ENCODE results near the gene RPA3.

The RPA3 gene

DNA sequence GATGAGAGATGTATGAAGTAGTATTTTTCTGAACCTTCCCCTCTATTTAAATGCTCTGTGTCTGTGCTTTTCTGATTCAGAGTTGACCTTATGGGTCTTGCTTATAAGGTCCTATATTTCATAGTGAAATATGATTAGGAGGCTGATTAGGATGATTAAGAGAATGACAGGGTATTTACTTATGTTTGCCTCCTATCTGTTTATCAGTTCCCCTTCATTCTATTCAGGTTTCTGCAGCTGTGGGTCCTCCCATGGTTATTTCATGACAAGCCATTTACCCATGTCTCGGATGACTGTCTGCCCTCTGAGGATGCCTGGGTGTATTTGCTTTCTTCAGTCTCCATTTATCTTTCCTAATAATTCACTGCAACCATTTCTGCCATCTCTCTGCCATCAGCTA lies 16.9 kb downstream of the RPA3 start:
- no peaks in the 10 kb centered on the region for H3K36me3 ChIP-seq (replicated peaks in 1 of 2; ENCODE audit: control insufficient read depth in 2 of 2, insufficient read depth in 2 of 2, low read length in 2 of 2)
- H3K18ac ChIP-seq (ENCODE audit: low read length), result no peak overlapping the region
- H3K4me1 ChIP-seq (ENCODE audit: control insufficient read depth in 2 of 2, insufficient read depth in 1 of 2, low read depth in 1 of 2, low read length in 2 of 2), result peaks cover 0 to 5% of the 10 kb centered on the region in 2 donors
- no peak overlapping the region for H3K27ac ChIP-seq (replicated peaks; ENCODE audit: low read length)
- no peak overlapping the region for H2BK12ac ChIP-seq (ENCODE audit: low read length)
- H3K27me3 ChIP-seq (ENCODE audit: control insufficient read depth in 3 of 3, insufficient read depth in 3 of 3, low read depth in 1 of 3, low read length in 3 of 3), result no peaks in the 10 kb centered on the region
- no peak overlapping the region for H3K4me2 ChIP-seq (ENCODE audit: insufficient read depth, low read length, poor library complexity, severe bottlenecking)
- H3K4ac ChIP-seq (ENCODE audit: low read length), result no peak overlapping the region
- no peak overlapping the region for H4K91ac ChIP-seq (ENCODE audit: low read depth, low read length, poor library complexity)
- peaks cover 0 to 3% of the 10 kb centered on the region in 2 donors for H3K9me3 ChIP-seq (replicated peaks in 1 of 2; ENCODE audit: control insufficient read depth in 2 of 2, insufficient read depth in 1 of 2, low read depth in 1 of 2, low read length in 2 of 2)
- H3K9ac ChIP-seq (ENCODE audit: low read depth, low read length, poor library complexity), result no peak overlapping the region
- no peak overlapping the region for H3K4me3 ChIP-seq (ENCODE audit: low read length in 2 of 2)
- H2BK120ac ChIP-seq (ENCODE audit: low read depth, low read length), result no peak overlapping the region
- no peak overlapping the region for H4K8ac ChIP-seq (ENCODE audit: low read depth, low read length)
- WGBS, 2 donors (ENCODE audit: extremely low coverage in 2 of 2, insufficient read length in 2 of 2, insufficient replicate concordance in 1 of 2), result no CpG with 5 or more reads among the region's 1 CpG
- no peak overlapping the region for H3K23ac ChIP-seq (ENCODE audit: low read depth, low read length, poor library complexity)
- no peaks in the 10 kb centered on the region for H3K79me1 ChIP-seq (ENCODE audit: low read depth, low read length)
- no peak overlapping the region for H2AFZ ChIP-seq (ENCODE audit: low read length)
- no peak overlapping the region for H2BK5ac ChIP-seq (ENCODE audit: low read length)
- H3K14ac ChIP-seq (ENCODE audit: low read length), result no peak overlapping the region
- no peak overlapping the region for H2AK5ac ChIP-seq (ENCODE audit: low read depth, low read length)
- DNase-seq (ENCODE audit: low spot score), result no peak
- no peak overlapping the region for H2BK15ac ChIP-seq (ENCODE audit: low read length)

DNA sequence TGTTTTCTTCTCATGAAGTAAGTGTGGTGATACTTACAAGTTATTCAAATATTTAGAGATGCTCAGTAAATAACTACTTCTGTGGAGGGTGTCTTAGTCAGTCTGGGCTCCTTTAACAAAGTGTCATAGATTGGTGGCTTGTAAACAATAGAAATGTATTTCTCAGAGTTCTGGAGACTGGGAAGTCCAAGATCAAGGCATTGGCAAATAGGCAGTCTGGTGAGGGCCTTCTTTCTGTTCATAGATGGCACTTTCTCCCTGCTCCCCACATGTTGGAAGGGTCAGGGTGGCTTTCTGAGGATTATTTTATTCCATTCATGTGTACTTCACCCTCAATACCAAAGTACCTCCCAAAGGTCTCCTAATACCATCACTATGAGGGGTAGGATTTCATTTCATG lies 18.4 kb downstream of the RPA3 start:
- no peak overlapping the region for H3K4me3 ChIP-seq (ENCODE audit: low read length in 2 of 2)

DNA sequence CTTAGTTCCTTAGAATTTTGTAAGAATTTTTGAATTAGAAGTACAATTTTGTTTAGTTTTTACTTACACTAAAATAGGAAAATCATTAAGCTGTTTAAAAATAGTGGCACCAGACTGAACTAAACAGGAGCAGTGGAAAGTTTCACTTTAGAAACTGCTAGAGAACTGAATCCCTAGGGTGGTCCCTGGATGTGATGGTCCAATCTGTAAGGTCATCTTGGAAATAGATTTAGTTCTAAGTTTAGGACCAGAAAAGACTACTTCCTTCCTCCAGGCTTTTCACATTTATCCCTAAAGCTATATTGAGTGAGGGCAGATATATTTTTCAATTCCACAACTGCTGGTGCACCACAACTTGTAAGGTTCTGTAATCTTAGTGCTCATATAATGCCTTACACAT lies 19.0 kb downstream of the RPA3 start:
- Histone ChIP-seq H2BK120ac (ENCODE audit: low read depth, low read length) (no peak overlapping the region), H3K14ac (ENCODE audit: low read length) (no peak overlapping the region), H4K8ac (ENCODE audit: low read depth, low read length) (no peak overlapping the region), H3K4me1 (ENCODE audit: control insufficient read depth in 2 of 2, insufficient read depth in 1 of 2, low read depth in 1 of 2, low read length in 2 of 2) (peaks cover 0 to 4% of the 10 kb centered on the region in 2 donors), H3K4me2 (ENCODE audit: insufficient read depth, low read length, poor library complexity, severe bottlenecking) (no peak overlapping the region), H3K4me3 (ENCODE audit: low read length in 2 of 2) (no peak overlapping the region), H3K9ac (ENCODE audit: low read depth, low read length, poor library complexity) (no peak overlapping the region), H2BK5ac (ENCODE audit: low read length) (no peak overlapping the region), H2BK12ac (ENCODE audit: low read length) (no peak overlapping the region), H3K79me1 (ENCODE audit: low read depth, low read length) (no peaks in the 10 kb centered on the region), H2BK15ac (ENCODE audit: low read length) (no peak overlapping the region), H3K4ac (ENCODE audit: low read length) (no peak overlapping the region), H3K23ac (ENCODE audit: low read depth, low read length, poor library complexity) (no peak overlapping the region), H3K36me3 (replicated peaks in 1 of 2; ENCODE audit: control insufficient read depth in 2 of 2, insufficient read depth in 2 of 2, low read length in 2 of 2) (no peaks in the 10 kb centered on the region), H3K27me3 (ENCODE audit: control insufficient read depth in 3 of 3, insufficient read depth in 3 of 3, low read depth in 1 of 3, low read length in 3 of 3) (no peaks in the 10 kb centered on the region), H3K27ac (replicated peaks; ENCODE audit: low read length) (no peak overlapping the region), H2AFZ (ENCODE audit: low read length) (no peak overlapping the region), H3K18ac (ENCODE audit: low read length) (no peak overlapping the region), H4K91ac (ENCODE audit: low read depth, low read length, poor library complexity) (no peak overlapping the region), H3K9me3 (replicated peaks in 1 of 2; ENCODE audit: control insufficient read depth in 2 of 2, insufficient read depth in 1 of 2, low read depth in 1 of 2, low read length in 2 of 2) (peaks cover 0 to 3% of the 10 kb centered on the region in 2 donors), H2AK5ac (ENCODE audit: low read depth, low read length) (no peak overlapping the region)
- DNase-seq (ENCODE audit: low spot score), result no peak

More for the DNA sequence above, 18.4 kb downstream of the RPA3 start:
- H3K4me2 ChIP-seq (ENCODE audit: insufficient read depth, low read length, poor library complexity, severe bottlenecking), result no peak overlapping the region
- H4K91ac ChIP-seq (ENCODE audit: low read depth, low read length, poor library complexity), result no peak overlapping the region
- no peak overlapping the region for H2AK5ac ChIP-seq (ENCODE audit: low read depth, low read length)
- H3K27ac ChIP-seq (replicated peaks; ENCODE audit: low read length), result no peak overlapping the region
- DNase-seq (ENCODE audit: low spot score), result no peak
- peaks cover 0 to 8% of the 10 kb centered on the region in 2 donors for H3K4me1 ChIP-seq (ENCODE audit: control insufficient read depth in 2 of 2, insufficient read depth in 1 of 2, low read depth in 1 of 2, low read length in 2 of 2)
- no peak overlapping the region for H3K18ac ChIP-seq (ENCODE audit: low read length)
- H2BK120ac ChIP-seq (ENCODE audit: low read depth, low read length), result no peak overlapping the region
- H2BK15ac ChIP-seq (ENCODE audit: low read length), result no peak overlapping the region
- H3K9ac ChIP-seq (ENCODE audit: low read depth, low read length, poor library complexity), result no peak overlapping the region
- no peak overlapping the region for H3K23ac ChIP-seq (ENCODE audit: low read depth, low read length, poor library complexity)
- no peak overlapping the region for H3K14ac ChIP-seq (ENCODE audit: low read length)
- no peak overlapping the region for H2BK5ac ChIP-seq (ENCODE audit: low read length)
- no peaks in the 10 kb centered on the region for H3K27me3 ChIP-seq (ENCODE audit: control insufficient read depth in 3 of 3, insufficient read depth in 3 of 3, low read depth in 1 of 3, low read length in 3 of 3)
- no peak overlapping the region for H2AFZ ChIP-seq (ENCODE audit: low read length)
- no peak overlapping the region for H2BK12ac ChIP-seq (ENCODE audit: low read length)
- H3K9me3 ChIP-seq (replicated peaks in 1 of 2; ENCODE audit: control insufficient read depth in 2 of 2, insufficient read depth in 1 of 2, low read depth in 1 of 2, low read length in 2 of 2), result peaks cover 0 to 3% of the 10 kb centered on the region in 2 donors
- no peak overlapping the region for H3K4ac ChIP-seq (ENCODE audit: low read length)
- no peak overlapping the region for H4K8ac ChIP-seq (ENCODE audit: low read depth, low read length)
- H3K36me3 ChIP-seq (replicated peaks in 1 of 2; ENCODE audit: control insufficient read depth in 2 of 2, insufficient read depth in 2 of 2, low read length in 2 of 2), result no peaks in the 10 kb centered on the region
- no peaks in the 10 kb centered on the region for H3K79me1 ChIP-seq (ENCODE audit: low read depth, low read length)

DNA sequence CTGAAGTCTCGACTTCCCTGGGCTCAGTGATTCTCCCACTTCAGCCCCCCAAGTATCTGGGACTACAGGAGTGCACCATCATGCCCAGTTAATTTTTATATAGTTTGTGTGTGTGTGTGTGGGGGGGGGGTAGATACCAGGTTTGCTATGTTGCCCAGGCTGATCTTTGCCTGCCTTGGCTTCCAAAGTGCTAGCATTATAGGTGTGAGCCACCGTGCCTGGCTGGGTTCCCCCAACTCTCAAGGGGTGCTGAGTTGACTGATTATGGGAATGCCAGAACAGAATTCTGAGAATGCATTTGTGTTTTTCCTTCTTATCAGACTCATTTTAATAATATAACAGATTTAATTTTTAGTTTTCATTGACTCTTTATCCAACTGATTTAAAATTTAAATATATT lies 19.5 kb downstream of the RPA3 start:
- Histone ChIP-seq H2BK12ac (ENCODE audit: low read length) (no peak overlapping the region), H3K9ac (ENCODE audit: low read depth, low read length, poor library complexity) (no peak overlapping the region), H3K27ac (replicated peaks; ENCODE audit: low read length) (no peak overlapping the region), H4K91ac (ENCODE audit: low read depth, low read length, poor library complexity) (no peak overlapping the region), H2AFZ (ENCODE audit: low read length) (no peak overlapping the region), H3K4me1 (ENCODE audit: control insufficient read depth in 2 of 2, insufficient read depth in 1 of 2, low read depth in 1 of 2, low read length in 2 of 2) (peaks cover 0 to 4% of the 10 kb centered on the region in 2 donors), H3K27me3 (ENCODE audit: control insufficient read depth in 3 of 3, insufficient read depth in 3 of 3, low read depth in 1 of 3, low read length in 3 of 3) (no peaks in the 10 kb centered on the region), H2BK5ac (ENCODE audit: low read length) (no peak overlapping the region), H3K79me1 (ENCODE audit: low read depth, low read length) (no peaks in the 10 kb centered on the region), H3K14ac (ENCODE audit: low read length) (no peak overlapping the region), H3K4me2 (ENCODE audit: insufficient read depth, low read length, poor library complexity, severe bottlenecking) (no peak overlapping the region), H3K36me3 (replicated peaks in 1 of 2; ENCODE audit: control insufficient read depth in 2 of 2, insufficient read depth in 2 of 2, low read length in 2 of 2) (no peaks in the 10 kb centered on the region), H3K23ac (ENCODE audit: low read depth, low read length, poor library complexity) (no peak overlapping the region), H2BK15ac (ENCODE audit: low read length) (no peak overlapping the region), H3K9me3 (replicated peaks in 1 of 2; ENCODE audit: control insufficient read depth in 2 of 2, insufficient read depth in 1 of 2, low read depth in 1 of 2, low read length in 2 of 2) (peaks cover 0 to 3% of the 10 kb centered on the region in 2 donors), H3K4ac (ENCODE audit: low read length) (no peak overlapping the region), H2AK5ac (ENCODE audit: low read depth, low read length) (no peak overlapping the region), H2BK120ac (ENCODE audit: low read depth, low read length) (no peak overlapping the region), H4K8ac (ENCODE audit: low read depth, low read length) (no peak overlapping the region), H3K18ac (ENCODE audit: low read length) (no peak overlapping the region), H3K4me3 (ENCODE audit: low read length in 2 of 2) (no peak overlapping the region)
- no CpG with 5 or more reads among the region's 2 CpGs for WGBS, 2 donors (ENCODE audit: extremely low coverage in 2 of 2, insufficient read length in 2 of 2, insufficient replicate concordance in 1 of 2)
- no peak for DNase-seq (ENCODE audit: low spot score)

Measured in neuronal stem cell (in vitro differentiated cells).